ENCODE results near the gene PANK1. TPM values are rescaled to one million over a fixed set of nuclear protein-coding genes. Genes with fewer than 3 reads are reported as not detected.

The PANK1 gene
- total RNA-seq, 1 donor from 2014 or later, result 4.7 TPM

DNA sequence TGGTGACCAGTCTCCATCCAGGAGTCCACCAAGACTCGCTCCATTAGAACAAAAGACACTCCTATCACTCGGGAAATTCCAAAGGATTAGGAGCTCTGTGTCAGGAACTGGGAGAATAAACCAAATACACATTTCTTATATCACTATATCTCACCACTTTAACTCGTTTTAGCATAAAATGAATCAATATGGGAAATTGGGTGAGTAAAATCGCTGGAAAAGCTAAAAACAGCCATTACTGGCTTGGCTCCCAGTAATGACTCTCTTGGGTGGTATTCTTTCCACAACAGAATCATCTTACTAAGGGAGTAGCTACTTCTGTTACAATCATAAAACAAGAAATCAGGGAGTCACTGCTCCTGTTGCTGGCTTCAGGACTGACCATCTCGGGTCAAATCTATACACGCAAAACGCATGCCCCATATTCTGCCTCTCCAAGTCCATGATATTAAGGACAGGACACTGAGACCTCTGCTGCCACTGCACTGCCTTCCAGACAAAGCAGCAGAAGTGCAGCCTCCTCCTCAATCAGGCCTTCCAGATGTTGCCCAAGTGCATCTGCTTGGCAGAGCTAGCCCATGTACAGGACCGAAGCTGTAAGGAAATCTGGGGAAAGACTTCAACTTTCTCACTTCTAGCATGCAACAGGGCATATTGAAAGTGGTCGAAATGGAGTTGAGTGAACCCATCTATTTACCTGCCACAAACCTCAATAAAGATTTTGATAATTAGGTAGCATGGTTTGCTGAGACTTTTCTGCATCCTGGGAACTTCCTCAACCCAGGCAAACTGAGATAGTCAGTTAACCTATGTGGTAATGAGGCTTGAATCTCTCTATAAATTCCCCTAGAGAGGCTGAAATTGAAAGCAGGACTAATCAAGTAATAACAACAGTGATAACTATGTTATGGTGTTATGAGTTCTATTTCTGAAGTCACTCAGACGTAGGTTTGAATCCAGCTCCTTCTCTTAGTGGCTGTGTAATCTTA is 14.4 kb upstream of the PANK1 start:
- H3K36me3 ChIP-seq (ENCODE audit: control insufficient read depth, insufficient read depth, low read length), result no peaks in the 10 kb centered on the region
- H3K4me3 ChIP-seq (ENCODE audit: low read depth, low read length), result no peak overlapping the region
- no peaks in the 10 kb centered on the region for H3K27me3 ChIP-seq (ENCODE audit: control insufficient read depth, insufficient read depth, low read length)
- TF ChIP-seq, protein P1, sequence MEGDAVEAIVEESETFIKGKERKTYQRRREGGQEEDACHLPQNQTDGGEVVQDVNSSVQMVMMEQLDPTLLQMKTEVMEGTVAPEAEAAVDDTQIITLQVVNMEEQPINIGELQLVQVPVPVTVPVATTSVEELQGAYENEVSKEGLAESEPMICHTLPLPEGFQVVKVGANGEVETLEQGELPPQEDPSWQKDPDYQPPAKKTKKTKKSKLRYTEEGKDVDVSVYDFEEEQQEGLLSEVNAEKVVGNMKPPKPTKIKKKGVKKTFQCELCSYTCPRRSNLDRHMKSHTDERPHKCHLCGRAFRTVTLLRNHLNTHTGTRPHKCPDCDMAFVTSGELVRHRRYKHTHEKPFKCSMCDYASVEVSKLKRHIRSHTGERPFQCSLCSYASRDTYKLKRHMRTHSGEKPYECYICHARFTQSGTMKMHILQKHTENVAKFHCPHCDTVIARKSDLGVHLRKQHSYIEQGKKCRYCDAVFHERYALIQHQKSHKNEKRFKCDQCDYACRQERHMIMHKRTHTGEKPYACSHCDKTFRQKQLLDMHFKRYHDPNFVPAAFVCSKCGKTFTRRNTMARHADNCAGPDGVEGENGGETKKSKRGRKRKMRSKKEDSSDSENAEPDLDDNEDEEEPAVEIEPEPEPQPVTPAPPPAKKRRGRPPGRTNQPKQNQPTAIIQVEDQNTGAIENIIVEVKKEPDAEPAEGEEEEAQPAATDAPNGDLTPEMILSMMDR (IDR thresholded peaks at IDR 0.05; ENCODE audit: insufficient read depth, low read length, poor library complexity, severe bottlenecking), result no peak
- no peak for DNase-seq (ENCODE audit: low read depth)

DNA sequence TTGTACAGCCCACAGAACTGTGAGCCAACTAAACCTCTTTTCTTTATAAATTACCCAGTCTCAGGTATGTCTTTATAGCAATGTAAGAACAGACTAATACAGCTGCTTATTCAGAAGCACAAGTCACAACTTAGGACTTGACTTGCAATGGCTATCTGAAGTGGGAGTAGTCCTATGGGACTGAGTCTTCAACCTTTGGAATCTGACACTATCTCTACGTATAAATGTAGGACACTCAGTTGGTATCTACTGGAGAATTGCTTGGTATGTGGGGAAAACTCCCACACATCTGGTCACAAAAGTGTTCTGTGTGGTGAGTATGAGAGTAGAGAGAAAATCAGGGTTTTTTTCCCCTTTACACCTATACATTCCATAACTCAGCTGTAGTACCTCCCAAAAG is 12.3 kb upstream of the PANK1 start:
- Histone ChIP-seq H3K27me3 (ENCODE audit: control insufficient read depth, insufficient read depth, low read length) (no peaks in the 10 kb centered on the region), H3K4me3 (ENCODE audit: low read depth, low read length) (no peak overlapping the region), H3K36me3 (ENCODE audit: control insufficient read depth, insufficient read depth, low read length) (no peaks in the 10 kb centered on the region)
- DNase-seq (ENCODE audit: low read depth), result no peak
- TF ChIP-seq, protein P1 (IDR thresholded peaks at IDR 0.05; ENCODE audit: insufficient read depth, low read length, poor library complexity, severe bottlenecking), result no peak

DNA sequence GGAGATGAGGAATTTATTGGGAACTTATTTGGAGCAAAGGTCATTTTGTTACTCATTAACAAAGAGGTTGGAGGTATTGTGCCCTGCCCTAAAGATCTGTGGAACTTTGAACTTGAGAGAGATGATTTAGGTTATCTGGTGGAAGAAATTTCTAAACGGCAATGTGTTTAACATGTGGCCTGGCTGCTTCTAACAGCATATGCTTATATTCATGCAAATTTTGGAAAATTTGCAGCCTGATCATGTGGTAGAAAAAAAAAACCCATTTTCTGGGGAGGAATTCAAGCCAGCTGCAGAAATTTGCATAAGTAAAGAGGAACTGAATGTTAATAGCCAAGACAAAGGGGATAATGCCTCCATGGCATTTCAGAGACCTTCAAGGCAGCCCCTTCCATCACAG is 10.7 kb upstream of the PANK1 start:
- TF ChIP-seq, protein P1 (IDR thresholded peaks at IDR 0.05; ENCODE audit: insufficient read depth, low read length, poor library complexity, severe bottlenecking), result no peak
- DNase-seq (ENCODE audit: low read depth), result no peak
- no peaks in the 10 kb centered on the region for H3K27me3 ChIP-seq (ENCODE audit: control insufficient read depth, insufficient read depth, low read length)
- H3K36me3 ChIP-seq (ENCODE audit: control insufficient read depth, insufficient read depth, low read length), result no peaks in the 10 kb centered on the region
- no peak overlapping the region for H3K4me3 ChIP-seq (ENCODE audit: low read depth, low read length)

DNA sequence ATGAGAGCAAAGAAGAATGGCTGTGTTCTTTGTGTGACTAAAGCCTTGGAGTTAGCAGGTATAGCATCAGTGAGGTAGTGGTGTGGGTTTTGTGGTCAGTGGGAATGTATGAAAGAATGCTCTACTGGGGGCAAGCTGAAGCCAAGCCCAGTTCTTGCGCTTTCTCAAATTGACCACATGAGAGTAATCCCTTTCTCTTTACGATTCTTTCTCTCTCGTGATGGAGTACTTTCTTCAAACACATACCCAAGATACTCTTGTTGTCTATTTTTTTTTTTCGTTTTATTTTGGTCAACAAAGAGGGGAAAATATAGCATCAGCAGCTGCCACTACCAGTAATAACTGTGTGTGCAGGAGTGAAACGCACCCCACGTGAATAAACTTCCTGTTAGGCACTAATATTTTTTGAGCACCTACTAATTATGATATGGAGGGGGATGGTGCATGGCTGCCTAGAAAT is 8.4 kb upstream of the PANK1 start:
- peak; percentile 92 for DNase-seq (ENCODE audit: low read depth)
- H3K27me3 ChIP-seq (ENCODE audit: control insufficient read depth, insufficient read depth, low read length), result no peaks in the 10 kb centered on the region
- no peak overlapping the region for H3K4me3 ChIP-seq (ENCODE audit: low read depth, low read length)
- TF ChIP-seq, protein P1 (IDR thresholded peaks at IDR 0.05; ENCODE audit: insufficient read depth, low read length, poor library complexity, severe bottlenecking), result no peak
- no peaks in the 10 kb centered on the region for H3K36me3 ChIP-seq (ENCODE audit: control insufficient read depth, insufficient read depth, low read length)

DNA sequence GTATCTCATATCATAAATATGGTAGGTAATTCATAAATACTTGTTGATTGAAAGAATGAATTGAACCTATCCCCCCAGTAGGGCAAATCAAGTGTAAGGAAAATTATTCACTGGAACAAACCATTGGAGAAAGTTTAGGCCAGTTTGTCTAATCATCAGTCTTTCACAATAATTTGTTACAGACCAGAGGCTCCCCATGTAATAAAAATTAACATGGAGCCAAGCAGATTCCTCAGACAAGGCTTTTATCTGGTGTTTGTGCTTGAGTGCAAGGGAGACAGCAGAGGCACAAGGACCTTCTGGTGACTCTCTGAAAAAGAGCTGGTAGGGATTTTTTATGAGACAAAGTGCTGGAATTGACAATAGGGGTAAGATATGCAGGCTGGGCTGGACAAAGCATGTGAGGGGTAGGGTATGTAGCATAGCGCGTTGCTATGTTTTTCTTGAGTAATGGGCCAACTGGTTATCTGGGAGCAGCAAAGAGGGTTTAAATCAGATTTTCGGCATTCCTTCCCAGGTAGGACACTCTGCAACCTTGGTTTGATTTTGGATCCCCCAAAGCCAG is 7.8 kb upstream of the PANK1 start:
- Histone ChIP-seq H3K27me3 (ENCODE audit: control insufficient read depth, insufficient read depth, low read length) (no peaks in the 10 kb centered on the region), H3K4me3 (ENCODE audit: low read depth, low read length) (no peak overlapping the region), H3K36me3 (ENCODE audit: control insufficient read depth, insufficient read depth, low read length) (no peaks in the 10 kb centered on the region)
- DNase-seq (ENCODE audit: low read depth), result no peak
- TF ChIP-seq, protein P1 (IDR thresholded peaks at IDR 0.05; ENCODE audit: insufficient read depth, low read length, poor library complexity, severe bottlenecking), result no peak

All from kidney epithelial cell (primary cell).